Activated T-helper 1 cell treated with anti-CD3 and anti-CD28 coated beads, Interleukin-12 subunit alpha, Interleukin-12 subunit beta, Interleukin-2, Interleukin-4 antibody, amounts not matched to agents 30 ng/mL and 10 ng/mL and 1 ng/mL, durations not matched to agents 14 hours and 24 hours and 36 hours (primary cell): ENCODE measurements around the gene GSE1. TPM values are rescaled to one million over a fixed set of nuclear protein-coding genes. Genes with fewer than 3 reads are reported as not detected.

Source experiments
- DNase-seq: peaks from one replicate; pipeline ENCODE4 v3.0.0; 2021; ENCODE audit warnings: low spot score
- H3K27ac Mint-ChIP-seq: one replicate; pipeline ENCODE4 v1.8.0; 2021; ENCODE audit warnings: mild to moderate bottlenecking, mixed read lengths
- H3K27me3 Mint-ChIP-seq: one replicate; pipeline ENCODE4 v1.8.0; 2022; ENCODE audit warnings: mild to moderate bottlenecking, moderate library complexity, mixed read lengths; ENCODE audit not compliant: insufficient read depth
- H3K36me3 Mint-ChIP-seq: one replicate; pipeline ENCODE4 v1.8.0; 2021; ENCODE audit warnings: low read depth, mixed read lengths
- H3K4me1 Mint-ChIP-seq: one replicate; pipeline ENCODE4 v1.8.0; 2021; ENCODE audit warnings: low read depth, mixed read lengths
- H3K4me3 Mint-ChIP-seq: one replicate; pipeline ENCODE4 v1.8.0; 2021; ENCODE audit warnings: mild to moderate bottlenecking, moderate library complexity, mixed read lengths
- H3K9me3 Mint-ChIP-seq: one replicate; pipeline ENCODE4 v1.8.0; 2021; ENCODE audit warnings: mixed read lengths
- intact Hi-C: fragments of 100-400 bp; cut with micrococcal nuclease; formaldehyde crosslinking; loops from one replicate; pipeline ENCODE4 v1.15.1; 2024
- total RNA-seq: library from RNA; stranded (reverse); gene quantifications from 2 replicates; pipeline ENCODE4 v1.2.3, GENCODE V29; 2022

GSE1 gene
- total RNA-seq, 1 donor from 2014 or later: 35.2 TPM

DNA sequence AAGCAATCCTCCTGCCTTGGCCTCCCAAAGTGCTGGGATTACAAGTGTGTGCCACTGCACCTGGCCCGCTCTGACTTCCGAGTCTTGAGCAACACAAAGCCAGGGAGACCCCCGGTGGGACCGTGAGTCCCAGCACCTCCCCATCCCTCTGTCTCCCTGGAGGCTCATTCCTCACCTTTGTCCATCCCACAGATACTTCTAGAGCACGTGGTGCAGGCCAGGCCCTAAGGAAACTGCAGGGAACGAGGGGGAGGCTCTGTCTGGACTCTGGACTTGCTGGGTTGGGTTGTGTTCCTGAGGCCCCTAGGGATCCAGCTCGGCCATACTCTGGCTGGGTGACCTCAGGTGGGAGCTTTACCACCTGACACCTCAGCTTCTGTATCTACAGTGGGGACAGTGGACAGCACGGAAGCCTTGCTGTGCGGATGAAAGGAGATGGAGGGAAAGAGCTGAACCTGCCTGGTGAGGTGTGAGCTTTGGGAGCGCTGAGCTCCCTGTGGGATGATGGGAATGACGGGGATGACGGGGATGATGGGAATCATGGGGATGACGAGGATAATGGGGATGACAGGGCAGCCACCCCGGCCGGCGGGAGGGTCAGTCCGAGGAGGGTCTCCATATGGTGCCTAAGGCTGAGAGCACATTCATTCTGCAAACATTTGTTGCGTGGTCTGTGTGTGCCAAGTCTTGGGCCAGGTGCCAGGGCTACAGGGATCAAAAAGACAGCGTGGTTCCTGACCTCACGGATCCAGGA lies 111.2 kb downstream of the GSE1 start:
- no peaks in the 10 kb centered on the region for H3K36me3 Mint-ChIP-seq
- H3K27me3 Mint-ChIP-seq: no peaks in the 10 kb centered on the region
- intact Hi-C loops: no loop called here
- no peak for DNase-seq
- no peak overlapping the region for H3K4me3 Mint-ChIP-seq
- no peak overlapping the region for H3K27ac Mint-ChIP-seq
- H3K4me1 Mint-ChIP-seq: no peaks in the 10 kb centered on the region
- no peaks in the 10 kb centered on the region for H3K9me3 Mint-ChIP-seq

DNA sequence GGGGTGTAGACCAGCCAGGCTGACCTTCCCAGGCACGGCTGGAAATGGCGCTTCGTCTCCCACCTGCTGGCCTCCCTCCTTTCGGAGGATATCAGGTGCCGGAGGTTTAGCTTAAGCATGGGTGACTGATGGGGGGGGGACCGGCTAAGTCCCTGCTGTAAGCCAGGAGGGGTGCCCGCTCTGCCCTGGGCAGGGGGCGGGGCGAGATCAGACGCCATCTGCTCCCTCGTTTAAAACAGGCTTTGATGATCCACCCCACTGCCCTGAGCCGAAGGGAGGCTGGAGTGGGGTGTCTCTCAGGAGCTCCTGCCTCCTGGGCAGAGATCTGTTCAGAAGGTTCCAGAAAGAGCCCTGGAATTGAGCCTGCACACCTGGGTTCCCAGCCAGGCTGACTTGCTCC lies 111.8 kb downstream of the GSE1 start:
- intact Hi-C loops: no loop called here
- H3K27ac Mint-ChIP-seq: no peak overlapping the region
- H3K9me3 Mint-ChIP-seq: no peaks in the 10 kb centered on the region
- H3K27me3 Mint-ChIP-seq: no peaks in the 10 kb centered on the region
- DNase-seq: no peak
- no peaks in the 10 kb centered on the region for H3K36me3 Mint-ChIP-seq
- H3K4me1 Mint-ChIP-seq: no peaks in the 10 kb centered on the region
- no peak overlapping the region for H3K4me3 Mint-ChIP-seq

Other genes with a start within 250 kb of the GSE1 start
- 87.2 and 91.1 TPM in 2 replicates for gene GINS2, start 75.6 kb downstream of the GSE1 start, total RNA-seq
- 0.17 TPM in 1 of 2 replicates, not detected in the other for gene C16orf74, start 137.8 kb downstream of the GSE1 start, total RNA-seq
- 49.5 and 51.1 TPM in 2 replicates for gene EMC8, start 186.2 kb downstream of the GSE1 start, total RNA-seq
- gene COX4I1, start 186.4 kb downstream of the GSE1 start, total RNA-seq: 544 and 558 TPM in 2 replicates